ENCODE results near the gene C2CD2. TPM values are rescaled to one million over a fixed set of nuclear protein-coding genes. Genes with fewer than 3 reads are reported as not detected.

Gene C2CD2
- total RNA-seq, 2 donors from 2014 or later = 27.3 to 30.5 TPM

DNA sequence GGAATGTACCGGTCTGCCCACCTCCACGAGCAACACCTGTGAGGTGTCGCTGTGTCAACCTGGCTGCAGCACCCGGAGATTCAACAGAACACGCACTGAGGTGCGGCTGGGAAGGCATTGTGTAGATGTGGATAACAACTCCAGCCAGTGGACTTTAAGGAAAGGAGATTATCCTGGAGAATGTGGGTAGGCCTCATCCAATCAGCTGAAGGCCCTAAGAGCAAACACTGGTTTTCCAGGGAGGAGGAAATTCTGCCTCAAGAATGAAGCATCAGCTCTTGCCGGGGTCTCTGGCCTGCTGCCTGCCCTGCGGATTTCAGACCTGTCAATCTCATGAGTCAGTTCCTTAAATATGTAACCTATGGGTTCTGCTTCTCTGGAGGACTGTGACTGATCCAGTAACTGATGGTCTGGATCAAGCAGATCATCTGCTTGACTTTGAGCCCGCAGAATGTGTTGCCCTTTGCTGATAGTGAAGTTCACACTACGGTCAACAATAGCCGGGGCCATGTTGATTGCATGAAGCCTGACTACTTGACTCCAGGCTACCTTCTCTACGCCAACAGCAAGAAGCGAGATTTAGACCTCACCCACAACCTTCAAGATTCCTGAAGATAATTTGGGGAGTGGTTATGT is 58.8 kb downstream of the C2CD2 start:
- Histone ChIP-seq H3K36me3 (no peaks in the 10 kb centered on the region), H3K4me1 (replicated peaks) (no peaks in the 10 kb centered on the region), H3K4me3 (no peak overlapping the region), H3K27ac (no peak overlapping the region), H3K27me3 (replicated peaks; ENCODE audit: insufficient read depth) (no peaks in the 10 kb centered on the region), H3K9me3 (no peaks in the 10 kb centered on the region)
- WGBS = 72% methylated on average over 13 of the region's 13 CpGs
- no peak for DNase-seq (ENCODE audit: low spot score)
- intact Hi-C loops (cut with DNase I) = no loop called here
- TF ChIP-seq POLR2A (IDR thresholded peaks at IDR 0.05) (no peak), POLR2AphosphoS5 (IDR thresholded peaks at IDR 0.05) (no peak)
- TF ChIP-seq, protein P1, sequence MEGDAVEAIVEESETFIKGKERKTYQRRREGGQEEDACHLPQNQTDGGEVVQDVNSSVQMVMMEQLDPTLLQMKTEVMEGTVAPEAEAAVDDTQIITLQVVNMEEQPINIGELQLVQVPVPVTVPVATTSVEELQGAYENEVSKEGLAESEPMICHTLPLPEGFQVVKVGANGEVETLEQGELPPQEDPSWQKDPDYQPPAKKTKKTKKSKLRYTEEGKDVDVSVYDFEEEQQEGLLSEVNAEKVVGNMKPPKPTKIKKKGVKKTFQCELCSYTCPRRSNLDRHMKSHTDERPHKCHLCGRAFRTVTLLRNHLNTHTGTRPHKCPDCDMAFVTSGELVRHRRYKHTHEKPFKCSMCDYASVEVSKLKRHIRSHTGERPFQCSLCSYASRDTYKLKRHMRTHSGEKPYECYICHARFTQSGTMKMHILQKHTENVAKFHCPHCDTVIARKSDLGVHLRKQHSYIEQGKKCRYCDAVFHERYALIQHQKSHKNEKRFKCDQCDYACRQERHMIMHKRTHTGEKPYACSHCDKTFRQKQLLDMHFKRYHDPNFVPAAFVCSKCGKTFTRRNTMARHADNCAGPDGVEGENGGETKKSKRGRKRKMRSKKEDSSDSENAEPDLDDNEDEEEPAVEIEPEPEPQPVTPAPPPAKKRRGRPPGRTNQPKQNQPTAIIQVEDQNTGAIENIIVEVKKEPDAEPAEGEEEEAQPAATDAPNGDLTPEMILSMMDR (IDR thresholded peaks at IDR 0.05) = no peak

DNA sequence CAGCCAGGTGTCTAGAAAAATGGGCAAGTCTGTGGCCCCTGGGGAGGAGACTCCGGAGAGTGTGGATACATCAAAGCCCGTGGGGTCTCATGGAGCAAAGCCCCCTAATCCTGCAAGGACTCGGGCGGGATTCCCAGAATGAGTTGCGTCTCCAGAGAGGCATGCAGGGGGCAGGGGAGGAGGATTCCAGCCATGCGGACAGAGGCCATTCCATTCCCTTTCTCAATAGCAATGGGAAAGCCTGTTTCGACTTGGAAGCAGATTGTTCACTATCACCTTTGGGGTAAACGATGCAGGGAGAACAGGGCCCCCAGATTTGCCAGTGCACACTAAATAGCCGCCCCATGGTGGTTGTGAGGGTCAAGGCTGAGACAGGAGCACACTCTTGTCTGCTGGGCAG is 59.3 kb downstream of the C2CD2 start:
- no peaks in the 10 kb centered on the region for H3K36me3 ChIP-seq
- no peaks in the 10 kb centered on the region for H3K4me1 ChIP-seq (replicated peaks)
- 93% methylated on average over 9 of the region's 9 CpGs for WGBS
- DNase-seq (ENCODE audit: low spot score) = no peak
- TF ChIP-seq POLR2AphosphoS5 (IDR thresholded peaks at IDR 0.05) (no peak), POLR2A (IDR thresholded peaks at IDR 0.05) (no peak)
- TF ChIP-seq, protein P1 (IDR thresholded peaks at IDR 0.05) = no peak
- H3K27me3 ChIP-seq (replicated peaks; ENCODE audit: insufficient read depth) = no peaks in the 10 kb centered on the region
- intact Hi-C loops (cut with DNase I) = no loop called here
- no peak overlapping the region for H3K4me3 ChIP-seq
- no peaks in the 10 kb centered on the region for H3K9me3 ChIP-seq
- no peak overlapping the region for H3K27ac ChIP-seq

DNA sequence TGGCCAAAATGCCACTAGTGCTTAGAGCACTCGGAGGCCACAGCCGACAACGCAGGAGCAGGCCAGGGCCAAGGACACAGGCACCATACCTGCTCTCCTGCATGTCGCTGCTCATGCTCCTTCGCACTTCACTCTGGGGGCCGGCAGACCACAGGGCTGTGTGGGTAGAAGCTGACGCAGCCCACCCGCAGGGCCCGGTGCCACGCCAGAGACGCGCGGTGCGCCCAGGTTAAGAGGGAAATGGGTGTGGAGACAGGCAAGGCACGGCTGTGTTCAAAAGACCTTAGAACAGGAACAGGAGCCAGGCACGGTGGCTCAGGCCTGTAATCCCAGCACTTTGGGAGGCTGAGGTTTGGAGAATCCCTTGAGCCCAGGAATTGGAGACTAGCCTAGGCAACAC is 61.1 kb downstream of the C2CD2 start:
- no peak for DNase-seq (ENCODE audit: low spot score)
- Histone ChIP-seq H3K27ac (no peak overlapping the region), H3K9me3 (no peaks in the 10 kb centered on the region), H3K36me3 (no peaks in the 10 kb centered on the region), H3K4me3 (no peak overlapping the region), H3K27me3 (replicated peaks; ENCODE audit: insufficient read depth) (no peaks in the 10 kb centered on the region), H3K4me1 (replicated peaks) (no peaks in the 10 kb centered on the region)
- intact Hi-C loops (cut with DNase I) = no loop called here
- TF ChIP-seq POLR2A (IDR thresholded peaks at IDR 0.05) = no peak
- no peak for TF ChIP-seq POLR2AphosphoS5 (IDR thresholded peaks at IDR 0.05)
- TF ChIP-seq, protein P1 (IDR thresholded peaks at IDR 0.05) = no peak
- WGBS = 96% methylated on average over 16 of the region's 16 CpGs

DNA sequence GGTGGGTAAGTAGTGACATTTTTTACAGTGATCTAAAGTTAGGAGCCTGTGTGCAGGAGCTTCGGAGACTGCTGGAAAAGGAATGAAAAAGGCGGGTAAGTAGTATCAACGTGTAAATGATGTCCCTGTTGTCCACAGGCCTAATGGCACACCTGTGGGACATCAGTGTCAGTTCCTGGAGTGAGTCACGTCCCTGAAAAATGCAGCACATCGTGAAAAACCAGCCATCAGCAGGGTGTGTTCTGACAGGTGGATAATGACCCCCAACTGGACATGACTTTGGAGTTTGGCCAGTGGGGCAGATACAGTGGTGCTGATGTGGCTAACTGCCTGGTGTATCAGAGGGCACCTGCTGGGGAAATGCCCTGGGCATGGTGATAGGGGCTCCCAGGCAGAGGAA is 62.7 kb downstream of the C2CD2 start:
- TF ChIP-seq POLR2AphosphoS5 (IDR thresholded peaks at IDR 0.05) = no peak
- TF ChIP-seq, protein P1 (IDR thresholded peaks at IDR 0.05) = no peak
- TF ChIP-seq POLR2A (IDR thresholded peaks at IDR 0.05) = no peak
- Histone ChIP-seq H3K9me3 (no peaks in the 10 kb centered on the region), H3K4me1 (replicated peaks) (no peaks in the 10 kb centered on the region), H3K36me3 (no peaks in the 10 kb centered on the region), H3K4me3 (no peak overlapping the region), H3K27ac (no peak overlapping the region), H3K27me3 (replicated peaks; ENCODE audit: insufficient read depth) (no peaks in the 10 kb centered on the region)
- DNase-seq (ENCODE audit: low spot score) = no peak
- intact Hi-C loops (cut with DNase I) = no loop called here
- WGBS = 71% methylated on average over 5 of the region's 5 CpGs

DNA sequence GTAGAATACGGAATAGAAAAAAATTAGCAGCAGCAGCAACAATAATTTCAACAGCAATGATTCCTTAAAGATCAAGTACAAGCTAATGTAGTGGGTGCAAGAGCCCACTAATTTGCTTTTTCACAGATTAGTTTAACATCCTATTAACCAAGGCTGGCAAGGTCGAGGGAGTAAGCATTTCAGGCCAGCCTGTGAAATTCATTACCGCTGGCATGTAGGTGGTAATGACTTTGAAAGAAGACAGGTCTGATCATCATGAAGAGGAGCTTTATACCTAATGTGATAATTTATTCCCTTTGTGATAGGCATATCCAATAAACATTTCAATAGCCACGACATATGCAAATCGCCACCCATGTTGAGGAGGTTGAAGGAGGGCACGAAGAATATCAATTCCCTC is 63.5 kb downstream of the C2CD2 start:
- no peaks in the 10 kb centered on the region for H3K4me1 ChIP-seq (replicated peaks)
- no peak overlapping the region for H3K4me3 ChIP-seq
- TF ChIP-seq POLR2A (IDR thresholded peaks at IDR 0.05) = no peak
- TF ChIP-seq, protein P1 (IDR thresholded peaks at IDR 0.05) = no peak
- TF ChIP-seq POLR2AphosphoS5 (IDR thresholded peaks at IDR 0.05) = no peak
- no peaks in the 10 kb centered on the region for H3K27me3 ChIP-seq (replicated peaks; ENCODE audit: insufficient read depth)
- DNase-seq (ENCODE audit: low spot score) = no peak
- H3K36me3 ChIP-seq = no peaks in the 10 kb centered on the region
- intact Hi-C loops (cut with DNase I) = no loop called here
- no peaks in the 10 kb centered on the region for H3K9me3 ChIP-seq
- no peak overlapping the region for H3K27ac ChIP-seq
- WGBS = 77% methylated on average over 6 of the region's 6 CpGs

All from prostate gland (tissue), 2 donors.